PC-3 (cell line): ENCODE data around the gene MUCL3. TPM values are rescaled to one million over a fixed set of nuclear protein-coding genes. Genes with fewer than 3 reads are reported as not detected.

ENCODE experiments used
- ATAC-seq: fragments of 200-7000 bp; cut with Tn5 transposase; 2 replicates; pipeline ENCODE4 v1.9.1; 2020; ENCODE audit warnings: mild to moderate bottlenecking, moderate library complexity
- BruUV-seq: library from RNA; stranded (reverse); fragments of 400-500 nt; replicated peaks from 2 replicates; lab custom pipeline; 2021; lab: Mats Ljungman, UMichigan
- CTCF ChIA-PET: fragments of 300-600 bp; sonication (Branson Sonifier 250); formaldehyde crosslinking; loops from one replicate; lab custom pipeline; 2022; ENCODE audit warnings: antibody characterized with exemption; lab: Charles Lee
- POLR2A ChIA-PET: fragments of 300-600 bp; sonication (Branson Sonifier 250); formaldehyde crosslinking; loops from one replicate; lab custom pipeline; 2022; ENCODE audit warnings: antibody characterized with exemption; ENCODE audit not compliant: unreplicated experiment; lab: Charles Lee
- DNase-seq: peaks from one replicate; pipeline ENCODE4 v3.0.0-alpha.2; 2015
- H2AFZ ChIP-seq: fragments of 300-600 bp; sonication (generic); 2 replicates; pipeline ENCODE4 v1.6.0; 2016; ENCODE audit warnings: antibody characterized with exemption, low read length
- H3F3A ChIP-seq: fragments of 300-600 bp; sonication (generic); one replicate; pipeline ENCODE4 v1.6.0; 2017; ENCODE audit warnings: antibody characterized with exemption, low read length, control low read depth, mild to moderate bottlenecking; ENCODE audit not compliant: unreplicated experiment
- H3K27ac ChIP-seq: fragments of 300-600 bp; sonication (generic); 2 replicates; pipeline ENCODE4 v1.5.1; 2016; ENCODE audit warnings: mild to moderate bottlenecking, low read length
- H3K27me3 ChIP-seq: fragments of 300-600 bp; sonication (generic); 2 replicates; pipeline ENCODE4 v1.6.1; 2016; ENCODE audit warnings: low read length, mixed read lengths
- H3K36me3 ChIP-seq: fragments of 300-600 bp; sonication (generic); 2 replicates; pipeline ENCODE4 v1.6.1; 2016; ENCODE audit warnings: low read depth, mixed run types, low read length, mixed read lengths
- H3K4me1 ChIP-seq: fragments of 300-600 bp; sonication (generic); 2 replicates; pipeline ENCODE4 v1.5.1; 2016; ENCODE audit warnings: low read length; ENCODE audit not compliant: insufficient read depth
- H3K4me2 ChIP-seq: fragments of 300-600 bp; sonication (generic); 2 replicates; pipeline ENCODE4 v1.6.0; 2016; ENCODE audit warnings: low read length
- H3K4me3 ChIP-seq: fragments of 300-600 bp; sonication (generic); 2 replicates; pipeline ENCODE4 v1.5.1; 2016; ENCODE audit warnings: mild to moderate bottlenecking, low read length, mixed read lengths
- H3K79me2 ChIP-seq: fragments of 300-600 bp; sonication (generic); 2 replicates; pipeline ENCODE4 v1.6.1; 2017; ENCODE audit warnings: low read length, mixed read lengths
- H3K9ac ChIP-seq: fragments of 300-600 bp; sonication (generic); 2 replicates; pipeline ENCODE4 v1.6.0; 2016; ENCODE audit warnings: mild to moderate bottlenecking, low read length
- H3K9me2 ChIP-seq: fragments of 300-600 bp; sonication (generic); replicated peaks from 2 replicates; pipeline ENCODE4 v1.6.1; 2016; ENCODE audit warnings: mixed run types, low read length, mixed read lengths
- H3K9me3 ChIP-seq: fragments of 300-600 bp; sonication (generic); 2 replicates; pipeline ENCODE4 v1.6.1; 2016; ENCODE audit warnings: low read length, mixed read lengths
- H4K20me1 ChIP-seq: fragments of 300-600 bp; sonication (generic); 2 replicates; pipeline ENCODE4 v1.6.1; 2016; ENCODE audit warnings: low read length, mixed read lengths
- CTCF ChIP-seq: fragments of 300-600 bp; sonication (generic); conservative IDR thresholded peaks from 2 replicates; pipeline ENCODE4 v1.5.1; 2017; ENCODE audit warnings: antibody characterized with exemption, low read depth, mild to moderate bottlenecking, low read length
- EZH2 ChIP-seq: fragments of 300-600 bp; sonication (generic); IDR thresholded peaks from one replicate; pipeline ENCODE4 v1.6.1; 2017; ENCODE audit warnings: antibody characterized with exemption, mild to moderate bottlenecking, low read length; ENCODE audit not compliant: unreplicated experiment
- EZH2phosphoT487 ChIP-seq: fragments of 300-600 bp; sonication (generic); IDR thresholded peaks from 2 replicates; pipeline ENCODE4 v1.6.1; 2018; ENCODE audit warnings: mild to moderate bottlenecking, antibody characterized with exemption, low read length, borderline replicate concordance
- intact Hi-C: fragments of 100-400 bp; cut with micrococcal nuclease; formaldehyde crosslinking; loops from 2 replicates; pipeline ENCODE4 v1.9.0; 2023
- total RNA-seq: library from RNA; depleted of rRNA; stranded (reverse); fragments of >200 nt; gene quantifications from 2 replicates; pipeline ENCODE4 v1.2.3, GENCODE V29; 2014

The MUCL3 gene
- total RNA-seq, 1 experiment from 2014 or later = 0.04 TPM

GRCh38 chr6:30932665-30933365, 8.0 kb upstream of the MUCL3 start:
- no peak overlapping the region for H3K4me3 ChIP-seq
- ChIA-PET POLR2A (no interaction called here), CTCF (no interaction called here)
- H3K4me2 ChIP-seq = no peak overlapping the region
- TF ChIP-seq EZH2 (no peak), EZH2phosphoT487 (no peak), CTCF (no peak)
- no peaks in the 10 kb centered on the region for H3F3A ChIP-seq
- ATAC-seq (no peak), DNase-seq (no peak)
- no peak overlapping the region for H3K9ac ChIP-seq
- peaks cover 7% of the 10 kb centered on the region; the same call in 1 of the 2 replicates for H3K36me3 ChIP-seq
- H3K79me2 ChIP-seq = no peaks in the 10 kb centered on the region
- H3K27me3 ChIP-seq = no peaks in the 10 kb centered on the region
- intact Hi-C loops = loop anchor here (10.0 kb wide), 1 partner anchor 52 kb away; the partner anchor contains the start of gene MUC21
- no peaks in the 10 kb centered on the region for H4K20me1 ChIP-seq
- H2AFZ ChIP-seq = no peak overlapping the region
- peaks cover 7% of the 10 kb centered on the region for H3K4me1 ChIP-seq
- H3K27ac ChIP-seq = no peak overlapping the region
- H3K9me3 ChIP-seq = no peaks in the 10 kb centered on the region
- no peaks in the 10 kb centered on the region for H3K9me2 ChIP-seq
- BruUV-seq = no TSS peak

GRCh38 chr6:30935018-30935417, 5.8 kb upstream of the MUCL3 start:
- no peak overlapping the region for H3K4me3 ChIP-seq
- H3K4me1 ChIP-seq = peaks cover 7% of the 10 kb centered on the region
- H3K9ac ChIP-seq = no peak overlapping the region
- no peaks in the 10 kb centered on the region for H3K9me3 ChIP-seq
- no peak overlapping the region for H3K27ac ChIP-seq
- ATAC-seq (no peak), DNase-seq (no peak)
- intact Hi-C loops = loop anchor here (10.0 kb wide), 1 partner anchor 50 kb away; the partner anchor contains the start of gene MUC21
- ChIA-PET POLR2A (no interaction called here), CTCF (no interaction called here)
- H3K9me2 ChIP-seq = no peaks in the 10 kb centered on the region
- BruUV-seq = no TSS peak
- H3K79me2 ChIP-seq = no peaks in the 10 kb centered on the region
- no peaks in the 10 kb centered on the region for H3K36me3 ChIP-seq
- no peak for TF ChIP-seq CTCF
- TF ChIP-seq EZH2 = no peak
- no peak for TF ChIP-seq EZH2phosphoT487
- H4K20me1 ChIP-seq = no peaks in the 10 kb centered on the region
- no peak overlapping the region for H3K4me2 ChIP-seq
- H3F3A ChIP-seq = no peaks in the 10 kb centered on the region
- H2AFZ ChIP-seq = no peak overlapping the region
- H3K27me3 ChIP-seq = no peaks in the 10 kb centered on the region

- TF ChIP-seq EZH2phosphoT487 (no peak), EZH2 (no peak), CTCF (no peak)
- intact Hi-C loops = loop anchor here (10.0 kb wide), 1 partner anchor 48 kb away; the partner anchor contains the start of gene MUC21
- no TSS peak for BruUV-seq
- Histone ChIP-seq H3K9ac (no peak overlapping the region), H3K27ac (no peak overlapping the region), H3K4me2 (no peak overlapping the region), H3K9me3 (no peaks in the 10 kb centered on the region), H3K4me1 (peaks cover 3% of the 10 kb centered on the region; the same call in 1 of the 2 replicates), H4K20me1 (no peaks in the 10 kb centered on the region), H3K9me2 (no peaks in the 10 kb centered on the region), H3K36me3 (no peaks in the 10 kb centered on the region), H3K79me2 (no peaks in the 10 kb centered on the region), H2AFZ (no peak overlapping the region), H3F3A (no peaks in the 10 kb centered on the region), H3K27me3 (no peaks in the 10 kb centered on the region), H3K4me3 (no peak overlapping the region)
- ATAC-seq = no peak
- ChIA-PET POLR2A (interaction anchor here (0.6 kb wide), 1 partner anchor 142 kb away, joined by 4 read pairs; no protein-coding TSS in a partner anchor), CTCF (no interaction called here)
- DNase-seq = no peak
These were observed 3.5 kb upstream of the MUCL3 start for GRCh38 chr6:30937265-30937664.
